Measurements from ENCODE around the gene SERPINB12.

- no peak for TF ChIP-seq EP300 (IDR thresholded peaks at IDR 0.05)
- no peak for TF ChIP-seq CTCF (IDR thresholded peaks at IDR 0.05)
Observed at GRCh38 chr18:63590373-63590772, 48.2 kb downstream of the SERPINB12 start.
